ENCODE results near the gene MESD.
A peak's percentile ranks its signal among the peaks of the same experiment; 100 is the strongest.

Gene MESD

DNA sequence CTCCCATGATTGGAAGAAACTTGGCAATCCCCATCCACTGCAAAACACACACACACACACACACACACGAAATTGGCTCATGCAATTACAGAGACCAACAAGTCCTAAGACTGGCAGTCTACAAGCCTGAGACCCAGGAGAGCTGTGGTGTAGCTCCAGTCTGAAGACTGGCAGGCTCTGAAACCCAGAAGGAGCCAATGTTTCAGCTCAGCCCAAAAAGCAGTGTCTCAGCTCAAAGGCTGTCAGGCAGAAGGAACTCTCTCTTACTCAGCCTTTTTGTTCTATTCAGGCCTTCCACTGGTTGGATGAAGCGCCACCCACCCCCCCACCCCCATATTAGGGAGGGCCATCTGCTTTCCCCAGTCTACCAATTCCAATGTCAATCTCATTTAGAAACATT lies 32.1 kb downstream of the MESD start:
- no peak for DNase-seq

DNA sequence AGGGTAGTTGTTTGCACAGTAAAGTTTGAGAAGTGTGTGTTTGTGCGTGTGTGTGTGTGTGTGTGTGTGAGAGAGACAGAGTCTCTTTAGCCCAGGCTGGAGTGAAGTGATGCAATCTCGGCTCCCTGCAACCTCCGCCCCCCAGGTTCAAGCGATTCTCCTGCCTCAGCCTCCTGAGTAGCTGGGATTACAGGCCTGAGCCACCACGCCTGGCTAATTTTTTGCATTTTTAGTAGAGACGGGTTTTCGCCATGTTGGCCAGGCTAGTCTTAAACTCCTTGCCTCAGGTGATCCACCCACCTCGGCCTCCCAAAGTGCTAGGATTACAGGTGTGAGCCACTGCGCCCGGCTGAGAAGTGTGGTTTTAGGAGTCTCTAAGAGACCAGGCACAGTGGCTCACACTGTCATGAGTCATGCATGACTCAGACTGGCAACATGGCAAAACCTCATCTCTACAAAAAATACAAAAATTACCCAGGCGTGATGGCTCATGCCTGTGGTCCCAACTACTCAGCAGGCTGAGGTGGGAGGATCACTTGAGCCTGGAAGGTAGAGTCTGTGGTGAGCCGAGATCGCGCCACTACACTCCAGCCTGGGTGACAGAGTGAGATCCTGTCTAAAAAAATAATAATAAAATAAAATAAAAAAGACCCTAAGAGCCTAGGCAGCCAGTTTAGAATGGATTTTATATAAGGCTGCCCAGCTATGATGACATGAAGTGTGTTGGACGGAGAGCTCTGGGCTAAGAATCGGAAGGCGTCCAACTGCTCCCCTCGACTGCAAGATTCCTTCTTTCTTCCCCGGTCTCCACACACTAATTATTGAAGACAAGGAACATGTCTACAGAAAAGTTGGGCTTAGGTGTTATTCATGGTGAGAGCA lies 33.8 kb downstream of the MESD start:
- DNase-seq, result peak in 1 of 2 donors; percentile 34

DNA sequence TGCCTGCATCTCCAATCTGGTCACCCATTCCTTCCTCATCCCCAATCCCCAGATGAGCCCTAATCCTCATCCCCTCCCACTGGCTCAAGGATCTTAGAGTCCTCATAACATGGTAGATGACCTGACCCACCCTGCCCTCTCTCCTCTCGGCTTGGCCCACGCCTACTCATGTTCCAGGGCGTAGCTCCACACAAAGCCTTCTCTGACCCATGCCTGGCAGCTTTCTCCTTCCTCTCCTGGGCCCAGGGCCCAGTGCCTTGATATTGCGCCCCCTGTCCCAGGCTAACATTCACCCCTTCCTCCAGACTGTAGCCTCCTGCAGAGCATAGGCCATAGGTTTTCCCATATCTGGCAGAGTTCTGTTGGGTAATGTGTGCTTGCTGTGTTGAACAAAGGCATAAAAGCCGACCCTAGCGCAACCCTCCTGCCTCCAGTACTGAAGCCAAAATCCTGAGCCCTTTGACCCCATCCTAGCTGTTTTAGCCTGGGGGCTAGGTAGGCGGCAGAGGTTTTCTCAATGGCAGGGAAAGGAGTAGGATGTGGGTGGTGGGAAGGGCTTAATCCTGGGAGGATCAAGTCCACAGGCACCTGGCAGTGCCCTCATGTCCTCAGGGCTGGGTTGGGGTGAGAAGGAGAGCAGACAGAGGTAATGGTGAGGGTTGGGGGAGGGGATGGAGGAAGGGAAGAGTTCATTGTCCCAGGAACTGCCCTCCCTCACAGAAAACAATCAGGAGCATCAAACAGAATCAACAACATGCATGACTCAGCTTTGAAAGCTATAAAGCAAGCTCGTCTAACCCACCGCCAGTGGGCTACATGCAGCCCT lies 35.5 kb downstream of the MESD start:
- no peak for DNase-seq

DNA sequence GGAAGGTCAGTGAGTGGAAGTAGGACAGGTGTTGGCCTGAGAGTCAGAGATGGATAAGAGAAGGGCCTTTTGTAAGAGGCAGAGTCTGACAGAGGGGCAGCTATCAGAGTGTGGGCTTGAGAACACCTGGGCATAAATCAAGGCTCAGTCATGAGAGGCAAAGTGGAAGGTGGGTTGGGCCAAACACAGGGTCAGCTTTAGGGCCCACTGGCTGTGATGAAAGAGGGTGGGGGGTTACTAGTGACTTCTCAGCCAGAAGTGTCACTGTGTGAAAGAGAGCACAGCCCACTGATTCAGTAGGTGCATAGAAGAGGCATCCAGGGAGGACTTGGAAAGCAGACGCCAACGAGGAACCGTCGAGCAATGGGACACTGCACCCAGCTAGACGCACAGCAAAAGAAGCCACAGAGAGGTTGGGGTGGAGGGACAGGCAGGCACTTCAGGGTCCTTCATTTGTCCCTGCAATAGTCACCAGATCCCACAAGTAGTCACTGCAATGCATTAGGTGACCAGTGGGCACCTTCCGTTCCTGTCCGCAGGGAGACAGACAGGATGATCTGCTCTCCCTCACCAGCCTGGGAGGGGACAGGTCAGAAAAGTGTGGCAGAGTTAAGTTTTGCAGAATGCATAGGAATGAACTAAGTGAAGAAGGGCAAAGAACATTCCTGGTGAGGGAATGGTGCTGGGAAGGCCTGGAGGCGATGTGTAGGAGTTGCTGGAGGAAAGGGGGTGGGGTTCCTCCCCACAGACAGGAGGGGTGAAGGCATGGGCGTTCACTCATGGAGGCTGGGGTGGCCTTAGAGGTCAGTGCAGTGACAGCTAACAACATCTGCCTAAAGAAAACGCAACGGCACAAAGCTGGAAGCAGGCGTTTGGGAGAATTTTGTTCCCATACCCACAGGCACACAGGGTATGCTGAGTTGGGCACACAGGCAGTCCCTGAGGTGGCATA lies 36.3 kb downstream of the MESD start:
- no peak for DNase-seq

DNA sequence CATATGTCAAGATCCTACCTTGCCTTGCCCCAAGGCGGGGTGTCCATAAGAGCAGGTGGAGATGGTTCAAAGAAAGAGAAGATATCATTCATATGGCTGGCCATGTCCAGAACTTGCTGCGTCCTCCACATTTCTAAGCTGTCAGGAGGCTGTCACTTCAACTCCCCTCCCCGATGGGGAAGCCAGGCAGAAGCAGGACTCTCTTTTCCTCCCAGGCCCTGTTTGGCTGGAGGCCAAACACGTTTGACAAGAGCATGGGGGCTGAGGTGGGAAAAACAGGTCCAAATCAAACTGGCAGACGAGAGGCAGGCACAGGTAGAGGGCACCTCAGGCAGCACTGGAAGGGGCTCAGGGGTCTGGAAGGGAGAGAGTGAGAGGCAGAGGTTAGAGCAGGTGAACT lies 37.7 kb downstream of the MESD start:
- no peak for DNase-seq

DNA sequence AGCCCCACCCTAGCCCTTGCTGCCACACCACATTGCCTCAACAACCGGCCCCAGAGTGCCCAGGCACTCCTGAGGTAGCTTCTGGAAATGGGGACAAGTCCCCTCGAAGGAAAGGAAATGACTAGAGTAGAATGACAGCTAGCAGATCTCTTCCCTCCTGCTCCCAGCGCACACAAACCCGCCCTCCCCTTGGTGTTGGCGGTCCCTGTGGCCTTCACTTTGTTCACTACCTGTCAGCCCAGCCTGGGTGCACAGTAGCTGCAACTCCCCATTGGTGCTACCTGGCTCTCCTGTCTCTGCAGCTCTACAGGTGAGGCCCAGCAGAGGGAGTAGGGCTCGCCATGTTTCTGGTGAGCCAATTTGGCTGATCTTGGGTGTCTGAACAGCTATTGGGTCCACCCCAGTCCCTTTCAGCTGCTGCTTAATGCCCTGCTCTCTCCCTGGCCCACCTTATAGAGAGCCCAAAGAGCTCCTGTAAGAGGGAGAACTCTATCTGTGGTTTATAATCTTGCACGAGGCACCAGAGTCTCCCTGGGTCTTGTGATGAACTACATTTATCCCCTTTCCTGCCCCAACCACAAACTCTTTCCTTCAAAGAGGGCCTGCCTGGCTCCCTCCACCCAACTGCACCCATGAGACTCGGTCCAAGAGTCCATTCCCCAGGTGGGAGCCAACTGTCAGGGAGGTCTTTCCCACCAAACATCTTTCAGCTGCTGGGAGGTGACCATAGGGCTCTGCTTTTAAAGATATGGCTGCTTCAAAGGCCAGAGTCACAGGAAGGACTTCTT lies 39.1 kb downstream of the MESD start:
- no peak for DNase-seq

DNA sequence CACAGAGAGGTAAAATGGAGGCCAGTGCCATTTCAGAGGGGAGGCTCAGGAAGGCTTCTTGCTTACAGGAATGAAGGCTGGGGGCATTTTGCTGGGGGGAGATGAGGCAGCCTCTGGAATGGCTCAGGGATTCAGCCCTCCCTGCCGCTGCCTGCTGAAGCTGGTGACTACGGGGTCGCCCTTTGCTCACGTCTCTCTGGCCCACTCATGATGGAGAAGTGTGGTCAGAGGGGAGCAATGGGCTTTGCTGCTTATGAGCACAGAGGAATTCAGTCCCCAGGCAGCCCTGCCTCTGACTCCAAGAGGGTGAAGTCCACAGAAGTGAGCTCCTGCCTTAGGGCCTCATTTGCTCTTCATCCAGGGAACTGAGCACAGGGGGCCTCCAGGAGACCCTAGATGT lies 39.9 kb downstream of the MESD start:
- DNase-seq, result no peak

DNA sequence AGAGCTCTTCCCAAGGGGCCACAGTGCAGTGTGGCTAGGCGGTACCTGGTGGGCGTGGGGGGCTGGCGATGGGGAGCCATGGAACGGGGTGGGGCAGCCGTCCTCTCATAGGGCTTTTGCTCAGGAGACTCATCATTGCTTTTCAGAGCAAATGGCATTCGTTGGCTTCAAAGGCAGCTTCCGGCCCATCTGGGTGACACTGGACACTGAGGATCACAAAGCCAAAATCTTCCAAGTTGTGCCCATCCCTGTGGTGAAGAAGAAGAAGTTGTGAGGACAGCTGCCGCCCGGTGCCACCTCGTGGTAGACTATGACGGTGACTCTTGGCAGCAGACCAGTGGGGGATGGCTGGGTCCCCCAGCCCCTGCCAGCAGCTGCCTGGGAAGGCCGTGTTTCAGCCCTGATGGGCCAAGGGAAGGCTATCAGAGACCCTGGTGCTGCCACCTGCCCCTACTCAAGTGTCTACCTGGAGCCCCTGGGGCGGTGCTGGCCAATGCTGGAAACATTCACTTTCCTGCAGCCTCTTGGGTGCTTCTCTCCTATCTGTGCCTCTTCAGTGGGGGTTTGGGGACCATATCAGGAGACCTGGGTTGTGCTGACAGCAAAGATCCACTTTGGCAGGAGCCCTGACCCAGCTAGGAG lies 40.8 kb downstream of the MESD start:
- DNase-seq, result no peak

DNA sequence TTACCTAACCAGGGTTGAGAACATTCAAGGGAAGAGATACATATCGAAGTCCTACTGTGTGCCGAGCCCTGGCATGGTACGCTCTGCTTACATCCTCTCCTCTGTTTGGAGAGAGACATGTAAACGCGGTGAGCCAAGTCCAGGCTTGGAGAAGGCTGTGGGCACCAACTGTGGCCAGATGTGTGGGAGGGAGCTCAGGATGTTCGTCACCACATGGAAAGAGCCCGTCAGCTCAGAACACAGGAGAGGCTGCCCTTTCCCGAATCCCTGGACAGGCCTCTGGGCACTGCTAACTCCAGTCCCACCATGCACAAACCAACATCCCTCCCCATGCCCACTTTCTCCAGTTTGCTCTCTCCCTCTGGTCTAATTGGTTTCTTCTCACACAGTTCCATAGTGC lies 43.0 kb downstream of the MESD start:
- no peak for DNase-seq

DNA sequence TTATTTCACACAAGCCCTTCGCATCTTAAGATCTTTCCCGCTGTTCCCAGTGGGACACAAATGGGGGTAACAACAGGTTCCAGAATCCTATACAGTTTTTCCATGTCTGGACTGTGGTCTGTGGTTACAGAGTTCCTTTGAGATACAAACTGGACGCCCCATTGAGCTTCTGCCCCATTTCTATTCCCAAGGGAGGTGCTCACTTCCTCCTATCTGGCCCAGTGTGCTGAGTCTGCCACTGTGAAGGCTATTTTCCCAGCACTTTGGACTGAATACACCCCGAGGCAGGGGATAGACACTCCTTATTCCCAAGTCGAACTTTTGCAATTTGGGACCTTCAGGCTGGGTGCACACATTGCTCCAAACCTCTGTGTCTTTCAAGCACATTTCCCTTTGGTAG lies 44.0 kb downstream of the MESD start:
- DNase-seq, result no peak

DNA sequence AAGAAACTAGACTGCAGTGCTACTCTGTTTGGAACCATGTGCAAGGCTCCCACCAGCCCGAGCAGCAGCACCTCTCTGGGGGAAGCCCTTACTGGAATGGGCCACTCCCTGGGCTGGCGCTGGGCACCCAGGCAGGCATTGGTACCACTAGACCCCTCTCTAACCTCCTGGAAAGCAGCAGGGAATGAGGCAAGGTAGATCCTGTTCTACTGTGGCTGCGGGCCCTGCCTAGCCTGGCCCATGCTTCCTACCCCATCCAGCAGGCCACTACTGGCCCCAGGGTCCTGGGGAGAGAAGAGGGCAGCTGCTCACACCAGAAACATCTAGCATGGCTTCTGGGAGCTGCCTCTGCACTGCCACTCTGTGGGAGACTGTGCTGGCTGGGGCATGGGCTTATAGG lies 44.8 kb downstream of the MESD start:
- no peak for DNase-seq

DNA sequence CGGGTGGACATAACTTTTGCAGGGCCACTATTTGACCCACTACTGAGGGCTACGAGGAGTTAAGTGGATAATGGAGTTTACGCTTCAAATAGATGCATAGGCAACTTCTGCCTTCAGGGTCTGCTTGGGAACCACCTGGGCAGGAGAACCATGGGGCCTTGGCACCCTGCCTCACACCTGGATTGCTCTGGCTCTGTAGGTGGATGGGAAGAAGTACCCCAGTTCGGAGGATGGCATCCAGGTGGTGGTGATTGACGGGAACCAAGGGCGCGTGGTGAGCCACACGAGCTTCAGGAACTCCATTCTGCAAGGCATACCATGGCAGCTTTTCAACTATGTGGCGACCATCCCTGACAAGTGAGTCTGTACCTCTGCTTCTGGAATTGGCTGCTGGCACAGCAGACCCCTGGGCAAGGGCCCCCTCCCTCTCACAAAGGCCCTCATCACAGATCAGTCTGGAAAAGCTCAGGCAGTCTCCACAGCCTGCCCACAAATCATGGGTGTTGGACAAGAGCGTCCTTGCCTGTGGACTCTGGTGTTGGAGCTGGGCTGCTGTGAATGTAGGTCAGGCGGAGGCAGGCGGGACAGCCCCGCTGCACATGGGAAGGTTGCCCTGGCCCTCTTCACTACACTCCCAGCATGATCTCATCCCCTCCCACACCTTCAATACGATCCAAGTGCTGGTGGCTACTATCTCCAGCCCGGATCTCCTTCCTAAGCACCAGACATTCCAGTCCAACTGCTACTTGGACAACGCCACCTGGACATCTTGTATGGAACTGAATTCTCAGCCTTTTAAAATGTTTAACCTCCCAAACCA lies 46.7 kb downstream of the MESD start:
- DNase-seq, result no peak

DNA sequence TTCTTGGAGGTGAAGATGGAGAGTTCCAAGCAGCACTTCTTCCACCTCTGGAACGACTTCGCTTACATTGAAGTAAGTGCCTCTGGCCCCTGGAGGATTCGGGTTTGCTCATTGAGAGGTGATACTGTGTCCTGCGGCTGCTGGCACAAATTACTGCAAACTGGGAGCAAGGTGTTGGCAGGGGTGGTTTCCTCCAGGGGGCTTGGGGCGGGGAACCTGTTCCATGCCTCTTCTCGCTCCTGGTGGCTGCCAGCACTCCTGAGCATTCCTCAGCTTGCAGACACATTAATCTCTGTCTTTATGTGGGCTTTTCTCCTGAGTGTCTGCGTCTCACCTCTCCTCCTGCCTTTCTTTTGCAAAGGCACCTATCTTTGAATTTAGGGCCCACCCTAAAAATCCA lies 47.4 kb downstream of the MESD start:
- DNase-seq, result no peak

DNA sequence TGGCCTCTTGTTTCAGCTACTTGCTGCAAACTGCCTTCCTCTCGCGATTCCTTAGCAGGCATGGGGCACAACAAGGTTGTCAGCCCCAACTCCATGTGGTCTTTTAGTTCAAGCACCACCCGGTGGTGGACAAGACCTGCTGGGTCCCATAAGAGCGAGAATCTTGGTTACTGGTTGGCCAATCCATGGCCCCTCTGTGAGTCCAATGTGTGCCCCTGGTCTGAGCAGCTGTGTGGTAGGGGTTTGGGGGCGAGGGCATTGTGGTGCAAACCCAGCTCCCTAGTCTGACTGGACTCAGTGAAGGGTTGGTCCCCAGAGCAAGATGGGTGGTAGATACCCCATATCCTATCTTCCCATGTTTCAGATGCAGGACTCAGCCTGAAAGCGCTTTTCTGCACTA lies 48.8 kb downstream of the MESD start:
- no peak for DNase-seq

DNA sequence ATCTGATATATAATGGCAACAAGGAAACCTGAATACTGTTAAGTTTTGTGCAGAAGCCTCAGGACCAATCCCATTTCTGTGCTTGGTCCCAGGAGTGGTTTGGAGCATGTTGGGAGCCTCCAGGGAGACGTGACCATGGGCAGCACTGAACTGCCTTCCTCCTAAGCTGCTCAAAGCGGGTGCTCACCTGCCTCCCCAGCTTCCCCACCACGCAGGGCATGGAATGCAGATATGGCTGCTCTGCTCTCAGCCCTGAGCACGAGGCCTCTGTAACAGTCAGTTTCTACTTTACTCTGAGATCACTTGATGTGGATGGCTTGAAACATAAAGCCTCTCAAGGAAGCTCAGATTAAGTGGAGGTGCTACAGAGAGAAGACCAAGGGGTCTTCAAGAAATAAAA lies 49.3 kb downstream of the MESD start:
- DNase-seq, result no peak

DNA sequence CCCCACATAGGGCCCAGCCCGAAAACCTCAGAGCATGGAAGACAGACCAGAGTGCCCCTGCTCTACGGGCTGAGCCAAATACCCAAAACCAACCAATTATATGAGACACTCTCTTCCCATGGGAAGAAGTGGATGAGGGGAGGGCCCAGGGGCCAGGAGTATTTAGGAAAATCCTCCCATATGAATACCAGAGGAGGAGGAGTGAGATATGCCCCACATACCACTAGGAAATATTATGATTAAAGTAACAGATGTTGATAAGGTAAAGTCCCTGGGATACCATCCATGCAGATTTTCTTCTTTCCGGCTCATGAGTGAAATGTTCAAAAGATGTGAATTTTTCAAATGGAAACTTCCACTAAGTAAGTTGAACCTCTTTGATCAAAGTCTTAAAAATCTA lies 50.4 kb downstream of the MESD start:
- no peak for DNase-seq

DNA sequence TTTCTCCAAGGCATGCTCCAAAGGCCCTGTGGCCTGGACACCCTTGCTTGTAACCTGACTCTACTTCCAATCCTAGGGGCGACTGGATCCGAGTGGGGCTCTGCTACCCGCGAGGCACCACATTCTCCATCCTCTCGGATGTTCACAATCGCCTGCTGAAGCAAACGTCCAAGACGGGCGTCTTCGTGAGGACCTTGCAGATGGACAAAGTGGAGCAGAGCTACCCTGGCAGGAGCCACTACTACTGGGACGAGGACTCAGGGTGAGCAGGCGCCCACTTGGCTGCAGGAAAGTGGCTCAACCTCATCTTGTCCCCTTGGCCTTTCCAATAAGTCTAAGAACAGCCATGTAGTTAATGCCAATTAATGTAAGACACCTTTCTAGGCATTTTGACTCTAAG lies 51.9 kb downstream of the MESD start:
- DNase-seq, result no peak

DNA sequence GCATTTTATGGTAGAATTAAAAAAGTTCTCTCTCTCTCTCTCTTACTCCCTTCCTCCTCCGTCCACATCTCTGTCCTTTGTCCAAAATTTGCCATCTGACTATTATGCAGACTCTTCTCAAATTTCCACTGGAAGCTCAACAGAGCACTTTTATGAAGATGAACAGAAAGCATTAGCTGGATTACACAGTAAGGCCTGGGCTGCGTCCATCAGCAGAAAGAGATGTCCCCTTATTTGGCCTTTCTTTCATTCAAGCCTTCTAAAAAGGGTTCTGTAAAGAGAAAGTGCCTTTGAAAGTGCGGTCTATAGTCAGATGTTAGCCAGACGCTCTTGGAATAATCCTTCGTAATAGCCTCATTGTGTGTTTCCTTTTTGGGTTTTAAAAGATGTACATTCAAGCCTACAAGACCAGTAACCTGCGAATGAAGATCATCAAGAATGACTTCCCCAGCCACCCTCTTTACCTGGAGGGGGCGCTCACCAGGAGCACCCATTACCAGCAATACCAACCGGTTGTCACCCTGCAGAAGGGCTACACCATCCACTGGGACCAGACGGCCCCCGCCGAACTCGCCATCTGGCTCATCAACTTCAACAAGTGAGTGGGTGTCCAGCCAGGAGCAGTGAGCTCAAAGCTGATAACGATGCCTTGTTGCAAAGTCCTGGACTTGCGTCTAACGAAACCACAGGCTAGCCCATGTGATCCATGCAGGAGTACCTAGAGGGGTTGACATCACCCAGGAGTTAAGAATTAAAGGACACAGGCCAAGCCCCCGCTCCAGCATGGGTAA lies 53.1 kb downstream of the MESD start:
- no peak for DNase-seq

DNA sequence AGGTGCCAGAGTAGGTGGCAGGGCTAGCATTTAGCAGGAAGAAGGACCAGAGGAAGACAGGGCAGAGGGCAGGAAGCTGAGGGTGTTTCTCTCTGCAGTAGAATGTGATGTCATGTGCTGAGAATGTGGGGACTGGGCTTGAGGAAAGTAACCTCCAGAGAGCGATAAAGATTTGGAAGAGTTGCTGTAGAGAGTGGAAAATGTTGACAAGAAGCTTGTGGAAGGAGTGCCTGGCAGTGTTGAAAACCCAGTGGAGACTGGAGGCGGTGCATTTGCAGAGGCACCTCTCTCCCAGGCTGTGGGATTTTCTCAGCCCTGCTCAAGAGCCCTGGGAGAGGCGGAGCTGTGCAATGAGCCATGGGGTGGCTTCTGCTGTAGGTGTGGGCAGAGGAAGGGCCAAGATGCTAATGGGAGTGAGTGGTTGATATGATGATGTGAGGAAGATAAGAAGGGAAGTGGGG lies 54.8 kb downstream of the MESD start:
- no peak for DNase-seq

DNA sequence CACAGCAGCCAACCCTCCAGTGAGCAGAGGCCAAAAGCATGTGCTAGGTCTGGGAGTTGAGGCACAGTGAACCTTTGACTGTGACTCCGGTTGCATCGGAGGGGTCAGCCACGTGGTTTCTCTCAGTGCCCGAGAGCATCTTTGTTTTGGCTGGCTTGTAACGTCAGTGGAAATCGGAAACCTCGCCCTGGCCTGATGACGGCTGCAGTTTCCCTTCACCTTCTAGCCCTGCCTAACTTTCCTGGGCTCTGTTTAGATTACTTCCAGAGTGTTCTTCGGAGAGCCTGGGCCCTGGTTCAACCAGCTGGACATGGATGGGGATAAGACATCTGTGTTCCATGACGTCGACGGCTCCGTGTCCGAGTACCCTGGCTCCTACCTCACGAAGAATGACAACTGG lies 56.6 kb downstream of the MESD start:
- DNase-seq, result no peak

All from CD4-positive, alpha-beta T cell treated with Interleukin-4 for 1 hour (primary cell).